GM12864 (cell line): ENCODE results near the gene SSTR5.

ENCODE experiments used
- DNase-seq: peaks from one replicate; pipeline ENCODE4 v3.0.0-alpha.2; 2011; ENCODE audit warnings: low read depth
- H3K4me3 ChIP-seq: 2 replicates; pipeline ENCODE4 v1.5.1; 2011; ENCODE audit warnings: mild to moderate bottlenecking, low read depth, low read length, control low read depth
- CTCF ChIP-seq: IDR thresholded peaks from 2 replicates; pipeline ENCODE4 v1.5.1; 2011; ENCODE audit warnings: low read depth, mild to moderate bottlenecking, moderate library complexity, low read length, control low read depth, inconsistent platforms; ENCODE audit errors: missing control alignments

The SSTR5 gene

GRCh38 chr16:1045310-1045992, 27.1 kb upstream of the SSTR5 start:
- DNase-seq: no peak
- H3K4me3 ChIP-seq: no peak overlapping the region
- no peak for TF ChIP-seq CTCF

GRCh38 chr16:1045993-1046911, 26.3 kb upstream of the SSTR5 start:
- DNase-seq: no peak
- no peak overlapping the region for H3K4me3 ChIP-seq
- TF ChIP-seq CTCF: no peak

- no peak overlapping the region for H3K4me3 ChIP-seq
- no peak for TF ChIP-seq CTCF
- DNase-seq: no peak
Measured at GRCh38 chr16:1047123-1047522, 25.4 kb upstream of the SSTR5 start.

- no peak overlapping the region for H3K4me3 ChIP-seq
- no peak for TF ChIP-seq CTCF
- DNase-seq: no peak
Measured at GRCh38 chr16:1047801-1048200, 24.7 kb upstream of the SSTR5 start.

- H3K4me3 ChIP-seq: no peak overlapping the region
- no peak for DNase-seq
- no peak for TF ChIP-seq CTCF
Measured at GRCh38 chr16:1048442-1049112, 24.0 kb upstream of the SSTR5 start.

GRCh38 chr16:1049113-1049975, 23.2 kb upstream of the SSTR5 start:
- DNase-seq: no peak
- no peak overlapping the region for H3K4me3 ChIP-seq
- TF ChIP-seq CTCF: no peak
